Panc1 (cell line): Measurements from ENCODE around the gene CCDC14. TPM values are rescaled to one million over a fixed set of nuclear protein-coding genes. Genes with fewer than 3 reads are reported as not detected.

Experiments used
- ATAC-seq: fragments of 200-7000 bp; cut with Tn5 transposase; 2 replicates; pipeline ENCODE4 v1.9.1; 2020; ENCODE audit warnings: mild to moderate bottlenecking, moderate library complexity
- BruUV-seq: library from RNA; stranded (reverse); fragments of 400-500 nt; replicated peaks from 2 replicates; lab custom pipeline; 2021; lab: Mats Ljungman, UMichigan
- CTCF ChIA-PET: fragments of 300-600 bp; sonication (Branson Sonifier 250); formaldehyde crosslinking; loops from one replicate; lab custom pipeline; 2022; ENCODE audit warnings: antibody characterized with exemption; lab: Charles Lee
- POLR2A ChIA-PET: fragments of 300-600 bp; sonication (Branson Sonifier 250); formaldehyde crosslinking; loops from one replicate; lab custom pipeline; 2022; ENCODE audit warnings: antibody characterized with exemption; lab: Charles Lee
- DNase-seq: peaks from one replicate; pipeline ENCODE4 v3.0.0-alpha.2; 2010; ENCODE audit warnings: low read depth, low spot score
- H3K27ac ChIP-seq: 2 replicates; pipeline ENCODE4 v1.5.1; 2011; ENCODE audit warnings: mild to moderate bottlenecking, low read length, inconsistent platforms
- H3K27me3 ChIP-seq: fragments of 200-500 bp; sonication (Bioruptor generic); 2 replicates; pipeline ENCODE4 v1.6.0; 2014; ENCODE audit warnings: low read length, inconsistent platforms; ENCODE audit not compliant: control insufficient read depth, insufficient read depth
- H3K36me3 ChIP-seq: fragments of 200-500 bp; sonication (Bioruptor generic); 2 replicates; pipeline ENCODE4 v1.5.1; 2014; ENCODE audit warnings: inconsistent platforms, mild to moderate bottlenecking, low read length, moderate library complexity; ENCODE audit not compliant: control insufficient read depth, insufficient read depth
- H3K4me1 ChIP-seq: 2 replicates; pipeline ENCODE4 v1.5.1; 2011; ENCODE audit warnings: inconsistent platforms, mild to moderate bottlenecking, low read length, moderate library complexity; ENCODE audit not compliant: control insufficient read depth, insufficient read depth
- H3K4me3 ChIP-seq, 2 experiments: 2 replicates each; pipeline ENCODE4 v1.5.1; 2011 to 2012; ENCODE audit warnings: low read depth in 2 of 2, low read length in 2 of 2, mild to moderate bottlenecking in 2 of 2, inconsistent platforms in 1 of 2, moderate library complexity in 1 of 2
- H3K9me3 ChIP-seq: fragments of 200-500 bp; sonication (Bioruptor generic); 2 replicates; pipeline ENCODE4 v1.5.1; 2014; ENCODE audit warnings: low read depth, mild to moderate bottlenecking, inconsistent platforms, low read length, moderate library complexity; ENCODE audit not compliant: control insufficient read depth, insufficient read depth
- POLR2AphosphoS5 ChIP-seq: IDR thresholded peaks from 2 replicates; pipeline ENCODE4 v1.6.1; 2012; ENCODE audit warnings: mild to moderate bottlenecking, low read depth, low read length, moderate library complexity
- REST ChIP-seq, 2 experiments: IDR thresholded peaks; 2 replicates each; pipeline ENCODE4 v1.6.1; 2011 to 2012; ENCODE audit warnings: low read depth in 2 of 2, control low read depth in 1 of 2, low read length in 1 of 2, mild to moderate bottlenecking in 1 of 2, moderate library complexity in 1 of 2; ENCODE audit not compliant: insufficient read depth in 1 of 2
- SIN3A ChIP-seq: IDR thresholded peaks from 2 replicates; pipeline ENCODE4 v1.6.1; 2012; ENCODE audit warnings: low read depth, mild to moderate bottlenecking, low read length, moderate library complexity, borderline replicate concordance; ENCODE audit not compliant: insufficient read depth
- TCF7L2 ChIP-seq: IDR thresholded peaks from 2 replicates; pipeline ENCODE4 v1.6.1; 2011; ENCODE audit warnings: mild to moderate bottlenecking, low read depth, low read length, inconsistent platforms
- in situ Hi-C: cut with HindIII; loops from 2 replicates; pipeline ENCODE4 v1.10.0; 2016; ENCODE audit warnings: low sequenced_read_pairs, low pct_unique_long_range_greater_than_20kb
- intact Hi-C: fragments of 100-400 bp; cut with micrococcal nuclease; formaldehyde crosslinking; loops from one replicate; pipeline ENCODE4 v1.10.0; 2022; ENCODE audit not compliant: unreplicated experiment
- total RNA-seq: library from RNA; stranded (reverse); gene quantifications from one replicate; pipeline ENCODE4 v1.2.1, GENCODE V29; 2021; ENCODE audit not compliant: unreplicated experiment
- TF ChIP-seq, protein P1 (sequence below): fragments of 450-650 bp; IDR thresholded peaks from 2 replicates; pipeline ENCODE4 v1.5.1; 2017; ENCODE audit warnings: mild to moderate bottlenecking

The CCDC14 gene
- total RNA-seq, 1 experiment from 2014 or later: 57.7 TPM

DNA sequence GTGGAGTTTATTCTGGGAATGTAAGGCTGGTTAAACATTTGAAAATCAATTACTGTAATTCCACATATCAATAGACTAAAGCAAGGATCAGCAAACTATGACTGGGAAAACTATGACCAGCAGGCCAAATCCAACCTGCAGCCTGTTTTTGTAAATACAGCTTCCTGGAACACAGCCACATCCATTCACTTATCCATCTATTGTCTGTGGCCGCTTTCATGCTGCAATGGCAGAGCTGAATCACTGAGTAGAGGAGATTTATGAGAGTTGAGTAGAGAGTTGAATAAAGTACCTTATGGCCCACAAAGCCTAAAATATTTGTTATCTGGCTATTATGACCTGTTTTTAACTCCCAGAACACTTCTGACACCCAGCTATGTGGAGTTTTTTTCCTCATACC, 89.1 kb downstream of the CCDC14 start:
- H3K27me3 ChIP-seq: 0 out of 2 replicates have a peak, but pooled peaks cover 3% of the 10 kb centered on the region
- ChIA-PET POLR2A (no interaction called here), CTCF (no interaction called here)
- no TSS peak for BruUV-seq
- H3K9me3 ChIP-seq: no peaks in the 10 kb centered on the region
- no peak overlapping the region for H3K27ac ChIP-seq
- DNase-seq (no peak), ATAC-seq (no peak)
- in situ Hi-C loops (no loop called here), intact Hi-C loops (no loop called here)
- H3K36me3 ChIP-seq: no peaks in the 10 kb centered on the region
- TF ChIP-seq TCF7L2: no peak
- no peaks in the 10 kb centered on the region for H3K4me1 ChIP-seq
- no peak overlapping the region for H3K4me3 ChIP-seq

- CTCF ChIA-PET: no interaction called here
- in situ Hi-C loops: no loop called here
- intact Hi-C loops: no loop called here
Measured at GRCh38 chr3:123870033-123870432, 91.0 kb downstream of the CCDC14 start.

More at GRCh38 chr3:123870033-123870432, 91.0 kb downstream of the CCDC14 start:
- Histone ChIP-seq H3K4me3 (no peak overlapping the region), H3K9me3 (no peaks in the 10 kb centered on the region), H3K27me3 (no peaks in the 10 kb centered on the region), H3K36me3 (no peaks in the 10 kb centered on the region), H3K27ac (no peak overlapping the region), H3K4me1 (no peaks in the 10 kb centered on the region)
- ATAC-seq (peak; percentile 71), DNase-seq (no peak)
- POLR2A ChIA-PET: no interaction called here
- no TSS peak for BruUV-seq
- TF ChIP-seq POLR2AphosphoS5 (no peak), REST (IDR thresholded peaks at IDR 0.05; ENCODE audit: insufficient read depth in 1 of 2, low read depth in 2 of 2, low read length in 1 of 2) (no peak), TCF7L2 (no peak), SIN3A (no peak)
- TF ChIP-seq, protein P1, sequence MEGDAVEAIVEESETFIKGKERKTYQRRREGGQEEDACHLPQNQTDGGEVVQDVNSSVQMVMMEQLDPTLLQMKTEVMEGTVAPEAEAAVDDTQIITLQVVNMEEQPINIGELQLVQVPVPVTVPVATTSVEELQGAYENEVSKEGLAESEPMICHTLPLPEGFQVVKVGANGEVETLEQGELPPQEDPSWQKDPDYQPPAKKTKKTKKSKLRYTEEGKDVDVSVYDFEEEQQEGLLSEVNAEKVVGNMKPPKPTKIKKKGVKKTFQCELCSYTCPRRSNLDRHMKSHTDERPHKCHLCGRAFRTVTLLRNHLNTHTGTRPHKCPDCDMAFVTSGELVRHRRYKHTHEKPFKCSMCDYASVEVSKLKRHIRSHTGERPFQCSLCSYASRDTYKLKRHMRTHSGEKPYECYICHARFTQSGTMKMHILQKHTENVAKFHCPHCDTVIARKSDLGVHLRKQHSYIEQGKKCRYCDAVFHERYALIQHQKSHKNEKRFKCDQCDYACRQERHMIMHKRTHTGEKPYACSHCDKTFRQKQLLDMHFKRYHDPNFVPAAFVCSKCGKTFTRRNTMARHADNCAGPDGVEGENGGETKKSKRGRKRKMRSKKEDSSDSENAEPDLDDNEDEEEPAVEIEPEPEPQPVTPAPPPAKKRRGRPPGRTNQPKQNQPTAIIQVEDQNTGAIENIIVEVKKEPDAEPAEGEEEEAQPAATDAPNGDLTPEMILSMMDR: no peak
